Natural killer cell (primary cell): ENCODE results near the gene PPP5C. TPM values are rescaled to one million over a fixed set of nuclear protein-coding genes. Genes with fewer than 3 reads are reported as not detected.

ENCODE experiments used
- ATAC-seq, 3 donors: fragments of 150-1000 bp in 2 of 3; fragments of 200-7000 bp in 1 of 3; cut with Tn5 transposase; 1 replicate in 1 of 3; 2 replicates in 2 of 3; pipeline ENCODE4 v1.10.0; 2021; ENCODE audit warnings: mild to moderate bottlenecking in 2 of 3, moderate library complexity in 2 of 3
- DNase-seq, 2 donors: peaks; one replicate each; pipeline versions ENCODE4 v3.0.0 to v3.0.0-alpha.2; 2013 to 2021; ENCODE audit warnings: mixed read lengths in 1 of 2
- H3K27ac ChIP-seq: one replicate; pipeline ENCODE4 v1.5.1; 2013; ENCODE audit warnings: mild to moderate bottlenecking, low read length
- H3K27me3 ChIP-seq: one replicate; pipeline ENCODE4 v1.6.1; 2013; ENCODE audit warnings: low read length; ENCODE audit not compliant: control insufficient read depth, insufficient read depth
- H3K36me3 ChIP-seq: one replicate; pipeline ENCODE4 v1.6.1; 2013; ENCODE audit warnings: low read length; ENCODE audit not compliant: control insufficient read depth, insufficient read depth
- H3K4me1 ChIP-seq: one replicate; pipeline ENCODE4 v1.6.1; 2013; ENCODE audit warnings: low read length; ENCODE audit not compliant: control insufficient read depth, insufficient read depth
- H3K4me3 ChIP-seq: one replicate; pipeline ENCODE4 v1.5.1; 2013; ENCODE audit warnings: low read length
- H3K9me3 ChIP-seq: one replicate; pipeline ENCODE4 v1.6.1; 2013; ENCODE audit warnings: low read length; ENCODE audit not compliant: control insufficient read depth, insufficient read depth
- H3K27ac Mint-ChIP-seq, 2 donors: one replicate each; pipeline ENCODE4 v1.8.0; 2022; ENCODE audit warnings: mild to moderate bottlenecking in 2 of 2, mixed read lengths in 2 of 2, moderate library complexity in 1 of 2
- H3K27me3 Mint-ChIP-seq, 2 donors: one replicate each; pipeline ENCODE4 v1.8.0; 2022; ENCODE audit warnings: low read depth in 2 of 2, mixed read lengths in 2 of 2
- H3K36me3 Mint-ChIP-seq: one replicate; pipeline ENCODE4 v1.8.0; 2022; ENCODE audit warnings: mixed read lengths
- H3K4me1 Mint-ChIP-seq, 2 donors: one replicate each; pipeline ENCODE4 v1.8.0; 2022; ENCODE audit warnings: mixed read lengths in 2 of 2
- H3K4me3 Mint-ChIP-seq: one replicate; pipeline ENCODE4 v1.8.0; 2022; ENCODE audit warnings: mild to moderate bottlenecking, moderate library complexity, mixed read lengths
- H3K9me3 Mint-ChIP-seq, 2 donors: one replicate each; pipeline ENCODE4 v1.8.0; 2022; ENCODE audit warnings: mixed read lengths in 2 of 2
- WGBS: methylation state at CpG from one replicate; pipeline ENCODE4 v1.1.7; 2013; ENCODE audit warnings: missing lambda C conversion rate; ENCODE audit not compliant: insufficient coverage; 5-methylcytosine and 5-hydroxymethylcytosine counted together
- intact Hi-C: fragments of 100-400 bp; cut with micrococcal nuclease; formaldehyde crosslinking; loops from one replicate; pipeline ENCODE4 v1.14.2; 2022
- total RNA-seq, 4 donors: library from RNA; stranded (reverse); fragments of 120-200 nt in 1 of 4; gene quantifications; one replicate each; pipeline versions ENCODE4 v1.2.3 to v1.2.4, GENCODE V29; 2013 to 2022
- TF ChIP-seq, protein P1 (sequence below): fragments of 200-600 bp; IDR thresholded peaks from one replicate; pipeline ENCODE4 v1.8.0; 2022; ENCODE audit warnings: antibody characterized with exemption

Gene PPP5C
- total RNA-seq, 3 donors from 2014 or later (not counting 1 experiment from before 2014, with no cell fraction given), result 95.4 to 106 (median 98.4) TPM

DNA sequence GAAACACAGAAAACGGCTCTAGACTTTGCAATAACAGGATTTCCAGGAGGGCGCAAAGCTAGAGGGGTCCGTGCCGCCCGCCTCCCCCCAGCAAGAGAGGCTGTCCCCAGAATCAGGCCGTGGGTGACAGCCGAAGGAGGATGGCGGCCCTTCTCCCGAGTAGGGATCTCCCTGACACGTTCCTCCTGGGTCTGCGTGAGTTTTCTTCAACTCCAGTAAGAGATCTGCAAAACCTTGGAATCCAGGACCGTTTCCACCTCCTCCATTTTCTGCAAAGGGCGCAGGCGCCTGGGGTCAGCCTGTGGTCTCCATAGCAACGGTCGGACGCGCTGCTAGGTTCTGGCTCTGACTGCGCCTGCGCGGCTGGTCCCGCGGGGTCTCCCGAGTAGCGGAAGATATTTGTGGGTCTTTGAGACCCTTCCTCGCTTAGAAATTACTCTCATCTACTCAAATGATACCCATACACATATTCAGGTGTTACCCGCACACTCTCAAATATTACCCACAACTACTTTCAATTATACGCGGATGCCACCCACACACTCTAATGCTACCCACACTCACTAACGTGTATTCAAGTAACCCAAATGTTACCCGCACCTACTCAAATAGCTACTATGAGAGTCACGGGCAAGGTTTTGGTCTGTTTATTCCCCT is 79.7 kb downstream of the PPP5C start:
- DNase-seq (peak in 1 of 2 donors; percentile 63), ATAC-seq (peak in 1 of 3 donors; percentile 14)
- H3K4me1 ChIP-seq, result peaks cover 21% of the 10 kb centered on the region
- intact Hi-C loops, result no loop called here
- no peak overlapping the region for H3K4me3 ChIP-seq
- H3K27me3 ChIP-seq, result peaks cover 30% of the 10 kb centered on the region
- no peak overlapping the region for H3K4me3 Mint-ChIP-seq
- peaks cover 29 to 42% of the 10 kb centered on the region in 2 donors for H3K4me1 Mint-ChIP-seq
- no peaks in the 10 kb centered on the region for H3K9me3 ChIP-seq
- peak overlapping the region; percentile 45 to 60 for H3K27ac Mint-ChIP-seq
- H3K9me3 Mint-ChIP-seq, result no peaks in the 10 kb centered on the region
- peaks cover 31 to 38% of the 10 kb centered on the region in 2 donors for H3K27me3 Mint-ChIP-seq
- 2% methylated on average over 32 of the region's 32 CpGs for WGBS
- TF ChIP-seq, protein P1, sequence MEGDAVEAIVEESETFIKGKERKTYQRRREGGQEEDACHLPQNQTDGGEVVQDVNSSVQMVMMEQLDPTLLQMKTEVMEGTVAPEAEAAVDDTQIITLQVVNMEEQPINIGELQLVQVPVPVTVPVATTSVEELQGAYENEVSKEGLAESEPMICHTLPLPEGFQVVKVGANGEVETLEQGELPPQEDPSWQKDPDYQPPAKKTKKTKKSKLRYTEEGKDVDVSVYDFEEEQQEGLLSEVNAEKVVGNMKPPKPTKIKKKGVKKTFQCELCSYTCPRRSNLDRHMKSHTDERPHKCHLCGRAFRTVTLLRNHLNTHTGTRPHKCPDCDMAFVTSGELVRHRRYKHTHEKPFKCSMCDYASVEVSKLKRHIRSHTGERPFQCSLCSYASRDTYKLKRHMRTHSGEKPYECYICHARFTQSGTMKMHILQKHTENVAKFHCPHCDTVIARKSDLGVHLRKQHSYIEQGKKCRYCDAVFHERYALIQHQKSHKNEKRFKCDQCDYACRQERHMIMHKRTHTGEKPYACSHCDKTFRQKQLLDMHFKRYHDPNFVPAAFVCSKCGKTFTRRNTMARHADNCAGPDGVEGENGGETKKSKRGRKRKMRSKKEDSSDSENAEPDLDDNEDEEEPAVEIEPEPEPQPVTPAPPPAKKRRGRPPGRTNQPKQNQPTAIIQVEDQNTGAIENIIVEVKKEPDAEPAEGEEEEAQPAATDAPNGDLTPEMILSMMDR, result no peak
- no peak overlapping the region for H3K27ac ChIP-seq
- H3K36me3 ChIP-seq, result no peaks in the 10 kb centered on the region
- H3K36me3 Mint-ChIP-seq, result no peaks in the 10 kb centered on the region

DNA sequence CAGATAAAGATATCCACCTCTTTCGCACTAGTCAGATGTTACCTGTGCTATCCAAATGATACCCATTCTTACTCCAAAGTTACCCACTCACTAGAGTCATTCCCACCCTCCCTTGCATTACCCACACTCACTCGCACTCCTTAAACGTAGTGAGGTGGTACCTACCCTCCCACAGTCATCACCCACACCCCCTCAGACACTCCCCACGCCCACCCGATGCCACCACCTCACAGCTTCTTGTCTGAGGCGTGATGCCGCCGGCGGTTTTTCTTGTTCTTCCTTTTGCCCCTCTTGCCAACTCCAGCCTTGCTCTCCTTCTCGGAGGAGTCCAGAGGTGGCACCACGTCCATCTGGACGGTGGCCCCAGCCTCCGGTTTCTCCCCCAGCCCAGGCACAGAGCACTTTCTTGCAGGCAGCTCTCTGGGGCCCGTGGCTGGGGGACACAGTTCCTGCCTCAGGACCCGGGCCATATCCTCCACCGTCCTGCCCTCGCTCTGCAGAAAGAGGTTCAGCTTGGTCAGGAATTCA is 80.7 kb downstream of the PPP5C start:
- Mint-ChIP-seq H3K27ac (peak overlapping the region; percentile 45 to 60), H3K4me1 (peaks cover 29 to 42% of the 10 kb centered on the region in 2 donors), H3K9me3 (no peaks in the 10 kb centered on the region), H3K36me3 (no peaks in the 10 kb centered on the region), H3K27me3 (peaks cover 31 to 41% of the 10 kb centered on the region in 2 donors), H3K4me3 (peak overlapping the region; percentile 22)
- intact Hi-C loops, result no loop called here
- Histone ChIP-seq H3K36me3 (no peaks in the 10 kb centered on the region), H3K27ac (no peak overlapping the region), H3K27me3 (peaks cover 30% of the 10 kb centered on the region), H3K4me1 (peaks cover 21% of the 10 kb centered on the region), H3K9me3 (no peaks in the 10 kb centered on the region), H3K4me3 (no peak overlapping the region)
- DNase-seq, result no peak
- WGBS, result 80% methylated on average over 17 of the region's 17 CpGs
- TF ChIP-seq, protein P1, result no peak
- ATAC-seq, result no peak

DNA sequence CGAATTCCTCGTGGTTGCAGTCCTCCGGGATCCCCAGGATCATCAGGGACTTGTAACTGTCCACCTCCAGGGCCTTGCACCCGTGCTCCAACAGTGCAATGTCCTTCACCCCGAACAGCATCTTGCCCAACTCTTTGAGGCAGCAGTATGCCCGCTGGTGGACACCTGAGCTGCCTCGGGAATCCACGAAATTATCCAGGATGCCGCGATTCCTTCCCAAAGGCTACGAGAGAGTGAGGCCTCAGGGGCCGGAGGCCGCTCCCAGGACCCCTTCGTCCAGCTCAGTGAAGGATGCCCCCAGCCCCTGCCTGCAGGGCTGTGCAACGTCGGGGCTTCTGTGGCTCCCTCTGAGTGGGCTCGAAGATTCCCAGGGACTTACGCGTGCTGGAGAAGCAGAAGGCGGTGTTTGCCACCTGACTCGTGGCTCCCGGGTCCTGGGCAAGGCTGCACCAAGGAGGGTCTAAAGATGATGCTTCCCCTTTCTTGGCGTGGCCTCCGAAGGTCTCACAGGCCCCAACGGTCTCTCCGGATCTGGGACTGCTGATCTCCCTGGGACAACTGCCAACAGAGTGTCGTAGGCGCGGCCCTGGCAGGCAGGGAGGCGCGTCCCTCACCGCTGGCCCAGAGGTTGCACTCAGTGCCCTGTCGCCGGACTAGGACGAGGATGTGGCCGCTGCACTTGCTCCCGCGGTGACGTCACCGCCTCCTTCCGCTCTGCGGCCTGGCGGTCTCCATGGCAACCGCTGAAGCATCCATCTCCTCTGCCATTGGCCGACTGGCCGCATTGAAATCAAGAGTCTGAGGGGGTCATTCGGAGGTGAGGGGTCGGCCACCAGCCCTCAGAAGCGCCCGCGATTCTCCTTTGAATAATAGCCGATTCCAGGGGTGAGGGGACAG is 81.6 kb downstream of the PPP5C start, which contains the start of gene PNMA8C:
TSS of gene PNMA8C (minus strand) at position 698 of the 897 bp plus-strand sequence. CDS start at position 121, 577 bp downstream.
- Mint-ChIP-seq H3K4me1 (peaks cover 29 to 42% of the 10 kb centered on the region in 2 donors), H3K27ac (peak within 1 kb of the TSS; percentile 87 to 91), H3K36me3 (no peaks in the 10 kb centered on the region), H3K9me3 (no peaks in the 10 kb centered on the region), H3K4me3 (peak within 1 kb of the TSS; percentile 90), H3K27me3 (peaks cover 31 to 41% of the 10 kb centered on the region in 2 donors)
- H3K36me3 ChIP-seq, result no peaks in the 10 kb centered on the region
- intact Hi-C loops, result no loop called here
- H3K4me3 ChIP-seq, result peak within 1 kb of the TSS; percentile 14
- TF ChIP-seq, protein P1, result no peak
- WGBS, result 25% methylated on average over 52 of the region's 52 CpGs
- H3K27me3 ChIP-seq, result peaks cover 30% of the 10 kb centered on the region
- H3K4me1 ChIP-seq, result peaks cover 21% of the 10 kb centered on the region
- no peaks in the 10 kb centered on the region for H3K9me3 ChIP-seq
- no peak within 1 kb of the TSS for H3K27ac ChIP-seq
- peak; percentile 61 to 91 (median 80) for ATAC-seq
- DNase-seq, result peak; percentile 59 to 71
